GDM1 (cell line): ENCODE results near the gene SPATA6.
"Not testable (repeated sequence)": the region's sequence is repeated elsewhere in the genome, so short reads cannot be mapped to it uniquely, and the experiment has no call there.

ENCODE experiments used
- DNase-seq: peaks from one replicate; lab custom pipeline; 2025; lab: John Stamatoyannopoulos, UW

Gene SPATA6

GRCh38 chr1:48471691-48472576, at the start of gene SPATA6:
SPATA6 (minus strand) TSS chr1:48472204; CDS start chr1:48472008, 196 bp downstream.
- peak; percentile 73 for DNase-seq

GRCh38 chr1:48519896-48520295, 47.9 kb upstream of the SPATA6 start:
- DNase-seq, result not testable (repeated sequence)

GRCh38 chr1:48506870-48507269, 34.9 kb upstream of the SPATA6 start:
- DNase-seq, result no peak

- no peak for DNase-seq
These were observed 28.8 kb upstream of the SPATA6 start for GRCh38 chr1:48500541-48501450.

GRCh38 chr1:48499211-48499735, 27.3 kb upstream of the SPATA6 start:
- DNase-seq, result no peak

GRCh38 chr1:48498096-48498791, 26.2 kb upstream of the SPATA6 start:
- DNase-seq, result peak; percentile 14

GRCh38 chr1:48495911-48496310, 23.9 kb upstream of the SPATA6 start:
- no peak for DNase-seq

- DNase-seq, result no peak
These were observed 23.2 kb upstream of the SPATA6 start for GRCh38 chr1:48495166-48495565.

- no peak for DNase-seq
These were observed 22.2 kb upstream of the SPATA6 start for GRCh38 chr1:48493970-48494769.

- DNase-seq, result no peak
These were observed 21.0 kb upstream of the SPATA6 start for GRCh38 chr1:48493041-48493440.

GRCh38 chr1:48492392-48492791, 20.4 kb upstream of the SPATA6 start:
- DNase-seq, result no peak

- no peak for DNase-seq
These were observed 16.7 kb upstream of the SPATA6 start for GRCh38 chr1:48488721-48489120.

GRCh38 chr1:48480504-48480903, 8.5 kb upstream of the SPATA6 start:
- no peak for DNase-seq

GRCh38 chr1:48480023-48480422, 8.0 kb upstream of the SPATA6 start:
- DNase-seq, result not testable (repeated sequence)

- DNase-seq, result no peak
These were observed 634 bp upstream of the SPATA6 start for GRCh38 chr1:48472638-48473037.

GRCh38 chr1:48470950-48471690, 884 bp downstream of the SPATA6 start:
- DNase-seq, result no peak

GRCh38 chr1:48470481-48470855, 1.5 kb downstream of the SPATA6 start:
- DNase-seq, result no peak

GRCh38 chr1:48469616-48470480, 2.2 kb downstream of the SPATA6 start:
- DNase-seq, result peak; percentile 9

GRCh38 chr1:48466594-48466993, 5.4 kb downstream of the SPATA6 start:
- DNase-seq, result no peak
